HL-60/S4 (cell line): Measurements from ENCODE around the gene HIVEP2.

Experiments used
- in situ Hi-C: fragments of 300-500 bp; cut with MboI; formaldehyde crosslinking; loops from 2 replicates; pipeline ENCODE4 v1.14.3; 2022; ENCODE audit warnings: low sequenced_read_pairs

The HIVEP2 gene

DNA sequence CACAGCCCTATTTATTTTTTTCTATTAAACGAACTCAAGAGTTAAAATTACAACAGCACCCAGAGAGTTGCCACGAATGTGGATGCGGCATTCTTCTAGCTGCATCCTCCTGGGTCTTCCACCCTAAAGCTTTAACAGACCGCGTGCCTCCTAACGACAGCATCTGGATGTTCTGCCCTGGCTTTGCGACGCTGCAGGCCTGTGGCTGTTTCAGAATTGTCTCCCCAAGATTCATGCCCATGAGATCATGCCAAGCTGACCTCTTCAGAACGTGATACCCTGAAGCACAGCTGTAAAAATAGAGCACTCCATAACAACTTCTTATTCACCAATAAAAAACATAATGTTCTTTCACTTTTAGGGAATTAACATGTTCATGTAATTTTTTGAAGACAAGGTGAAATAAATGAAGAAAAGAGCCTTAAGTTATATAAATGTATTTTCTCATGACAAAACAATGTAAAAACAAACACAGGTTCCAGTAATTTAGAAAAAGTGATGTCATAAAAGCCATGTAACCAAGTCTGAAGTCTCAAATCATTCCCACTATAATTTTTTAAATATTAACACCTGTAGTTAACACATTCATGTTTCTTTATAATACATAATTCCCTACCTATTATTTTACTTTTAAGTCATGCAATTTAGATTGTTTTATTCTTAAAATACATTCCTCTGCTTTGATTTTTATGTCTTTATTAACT, 26.5 kb downstream of the HIVEP2 start:
- in situ Hi-C loops = no loop called here

DNA sequence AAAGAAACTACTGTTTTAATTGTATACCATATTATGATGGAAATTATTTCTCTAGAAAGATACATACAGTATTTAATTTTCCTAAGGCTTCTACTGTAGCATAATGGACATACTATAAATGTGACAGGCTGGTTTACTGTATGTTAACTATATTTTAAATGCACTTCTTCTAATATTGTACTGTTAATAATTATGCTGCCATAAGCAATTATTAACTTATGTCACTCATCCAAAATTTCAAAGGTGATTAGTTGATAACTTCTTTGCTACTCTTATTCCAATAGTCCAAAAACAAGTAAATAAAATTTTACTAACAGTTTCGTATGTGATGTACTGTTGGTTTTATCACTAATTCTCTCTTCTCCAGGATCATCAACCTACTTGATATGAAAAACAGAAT, 28.1 kb downstream of the HIVEP2 start:
- in situ Hi-C loops = no loop called here

DNA sequence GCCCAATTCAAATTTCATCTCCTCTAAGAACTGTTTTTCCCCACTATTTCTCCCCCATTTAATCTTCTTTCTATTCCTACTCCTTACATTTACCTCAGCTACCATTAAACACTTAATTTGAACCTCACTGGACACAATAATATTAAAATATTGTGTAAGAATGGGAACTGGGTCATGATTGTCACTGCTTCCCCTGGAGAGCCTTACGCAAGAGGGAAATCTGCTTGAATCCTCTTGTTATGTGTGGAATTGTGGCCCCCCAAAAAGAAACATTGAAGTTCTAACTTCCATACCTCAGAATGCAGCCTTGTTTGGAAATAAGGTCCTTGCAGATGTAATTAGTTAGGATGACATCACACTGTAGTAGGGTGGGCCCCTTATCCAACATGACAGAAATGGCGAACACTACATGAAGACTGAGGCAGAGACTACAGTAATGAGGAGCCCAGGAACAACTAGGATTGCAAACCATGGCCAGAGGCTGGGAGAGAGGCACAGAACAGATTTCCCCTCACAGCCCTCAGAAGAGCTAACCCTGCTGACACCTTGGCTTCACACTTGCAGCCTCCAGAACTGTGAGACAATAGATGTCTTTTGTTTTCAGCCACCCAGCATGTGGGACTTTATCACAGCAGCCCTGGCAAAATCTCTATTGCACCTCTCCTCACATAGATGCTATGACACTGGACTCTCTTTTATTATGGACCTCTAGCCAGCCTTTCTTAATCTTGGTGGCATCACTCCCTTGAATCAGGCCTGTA, 29.9 kb downstream of the HIVEP2 start:
- in situ Hi-C loops = no loop called here

DNA sequence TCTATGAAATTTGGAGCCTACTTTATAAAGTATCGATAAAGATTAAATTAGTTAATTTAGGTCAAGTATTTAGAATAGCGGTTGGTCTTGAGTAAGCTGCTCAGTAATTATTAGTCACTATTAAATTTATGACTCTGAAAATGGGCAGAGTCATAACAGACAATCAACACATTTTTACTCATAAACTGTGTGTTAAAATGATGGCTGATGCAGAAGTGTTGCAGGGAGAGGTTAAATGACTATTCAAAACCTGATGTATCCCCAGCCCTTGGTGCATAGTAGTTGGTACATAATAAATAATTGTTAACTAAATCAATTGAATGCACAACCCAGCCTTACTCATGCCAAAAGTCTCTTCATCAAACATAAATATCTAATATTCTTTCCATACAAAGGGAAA, 30.6 kb downstream of the HIVEP2 start:
- in situ Hi-C loops = no loop called here

DNA sequence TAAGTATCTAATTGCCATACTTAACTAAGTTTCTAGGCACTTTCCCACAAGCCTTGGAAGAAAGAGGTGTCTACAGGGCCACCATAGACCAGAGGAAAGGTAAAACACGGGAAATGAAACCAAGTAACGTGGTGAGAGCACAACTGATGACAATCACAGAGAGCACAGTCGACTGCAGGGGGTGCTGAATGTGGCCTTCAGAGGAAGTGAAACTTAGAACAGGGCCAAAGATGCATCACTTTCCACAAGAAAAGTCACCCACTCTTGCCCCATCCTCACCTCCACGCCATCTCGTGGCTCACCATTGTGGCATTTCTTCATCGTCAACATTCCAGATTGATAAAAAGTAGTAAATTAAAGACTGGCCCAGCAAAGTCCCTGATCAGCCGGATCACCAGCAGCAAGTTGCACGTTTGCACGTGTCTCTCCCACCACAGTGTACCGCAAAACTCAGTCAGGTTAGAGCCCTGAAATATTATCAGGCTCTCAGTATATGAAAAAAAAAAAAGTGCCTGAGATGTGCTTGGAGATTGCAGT, 31.4 kb downstream of the HIVEP2 start:
- in situ Hi-C loops = no loop called here

DNA sequence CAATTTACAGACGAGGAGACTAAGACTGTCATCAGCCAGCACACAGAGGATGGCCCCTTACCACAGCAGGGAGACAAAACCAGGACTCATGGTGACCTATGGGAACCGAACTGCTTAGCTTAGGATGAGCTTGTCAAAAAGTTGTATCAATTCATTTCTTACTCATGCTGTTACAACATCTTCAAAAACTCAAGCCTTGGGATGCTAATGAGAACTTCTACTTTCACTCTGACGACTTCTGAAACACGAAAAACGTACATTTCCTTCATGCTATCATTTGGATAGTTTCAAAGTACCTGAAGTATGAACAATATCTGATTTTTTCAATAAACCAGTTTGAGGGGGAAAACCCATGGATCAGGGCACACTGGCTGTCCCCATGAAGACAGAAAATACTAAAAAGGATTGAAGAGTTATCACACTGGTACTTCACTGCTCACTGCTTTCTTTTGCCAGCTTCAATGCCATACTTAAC, 31.9 kb downstream of the HIVEP2 start:
- in situ Hi-C loops = no loop called here

DNA sequence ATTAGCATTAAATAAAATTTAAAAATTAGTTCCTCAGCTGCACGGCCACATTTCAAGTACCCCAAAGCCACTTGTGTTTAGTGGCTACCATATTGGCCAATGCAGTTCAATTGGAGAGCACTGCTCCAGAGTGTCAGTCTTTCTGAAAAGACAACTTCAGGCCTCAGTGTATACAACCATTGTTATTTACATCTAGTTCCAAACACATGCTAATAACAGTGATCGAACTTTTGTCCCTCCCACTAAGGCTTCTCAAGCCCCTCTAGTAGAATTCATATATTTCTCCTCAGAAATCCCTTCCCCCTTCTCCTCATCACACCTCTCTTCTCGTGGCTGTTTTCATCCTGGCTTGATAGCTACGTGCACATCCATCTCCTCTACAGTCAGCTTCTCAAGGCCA, 32.9 kb downstream of the HIVEP2 start:
- in situ Hi-C loops = no loop called here

DNA sequence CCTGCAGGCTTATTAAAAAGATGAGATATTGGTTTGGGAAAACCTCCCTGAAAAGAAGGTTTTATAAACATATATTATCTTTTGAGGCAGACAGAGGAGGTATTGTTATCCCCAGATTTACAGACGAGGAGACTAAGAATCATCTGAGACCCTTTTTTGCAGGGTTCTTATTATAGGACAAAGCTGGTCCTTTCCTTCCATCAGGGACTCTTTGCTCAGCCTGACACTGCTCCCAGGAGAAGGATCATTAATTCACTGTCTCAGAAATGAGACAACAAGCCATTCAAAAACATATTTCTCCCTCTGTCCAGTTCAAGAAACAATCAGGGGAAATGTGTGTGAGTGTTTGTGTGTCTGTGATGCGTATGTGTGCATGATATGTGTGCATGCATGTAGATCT, 33.5 kb downstream of the HIVEP2 start:
- in situ Hi-C loops = no loop called here

DNA sequence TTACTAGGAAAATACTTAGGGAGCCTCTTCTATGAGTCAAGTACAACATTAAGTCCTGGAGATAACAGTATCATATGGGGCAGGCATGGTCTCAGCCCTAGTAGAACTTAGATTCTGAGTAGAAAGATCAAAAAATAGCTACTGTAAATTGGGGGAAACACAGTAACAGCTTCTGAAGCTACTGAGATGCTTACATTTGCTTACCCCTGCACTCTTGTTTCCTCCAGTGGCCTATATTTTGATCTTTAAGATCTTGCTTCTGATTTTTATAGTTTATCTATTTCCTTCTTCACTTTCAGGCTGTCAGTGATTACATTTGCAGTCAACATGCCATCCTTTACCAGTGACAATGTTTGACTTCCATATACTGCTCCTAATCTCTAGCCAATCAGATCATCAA, 35.3 kb downstream of the HIVEP2 start:
- in situ Hi-C loops = no loop called here

DNA sequence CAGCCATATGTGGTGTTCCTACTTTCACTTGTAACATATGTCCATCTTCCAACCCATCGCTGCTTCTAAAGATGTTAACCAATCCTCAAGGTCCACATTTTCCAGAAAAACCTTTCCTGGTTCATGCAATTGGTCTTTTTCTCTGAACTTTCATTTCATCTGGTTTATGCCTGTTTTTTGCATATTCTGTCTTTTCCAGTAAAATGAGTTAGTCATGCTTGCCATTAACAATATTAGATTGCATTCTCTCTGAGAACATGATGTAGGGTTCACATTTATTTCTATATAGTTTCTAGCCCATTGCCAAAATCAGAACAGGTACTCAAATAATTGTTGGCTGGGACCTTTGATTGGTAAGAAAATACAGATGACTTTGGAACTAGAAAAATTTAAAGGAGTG, 36.7 kb downstream of the HIVEP2 start:
- in situ Hi-C loops = no loop called here

DNA sequence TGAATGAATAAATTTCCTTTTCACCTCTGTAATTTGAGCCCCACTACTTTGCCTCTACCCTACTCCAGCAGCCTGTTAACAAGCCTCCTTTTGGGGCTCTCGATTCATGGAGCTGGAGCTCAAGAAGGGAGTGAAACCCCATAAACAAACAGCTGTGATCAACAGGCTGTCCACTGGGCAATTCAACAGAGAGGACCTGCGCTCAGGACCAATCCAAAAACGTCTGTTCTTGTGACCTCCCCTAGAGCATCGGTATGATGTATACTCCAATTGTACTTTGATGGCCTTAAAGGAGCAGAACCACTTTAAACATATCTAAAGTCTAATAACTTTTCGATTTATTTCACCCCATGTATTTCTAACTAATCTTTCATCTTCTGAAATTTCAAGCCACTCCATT, 37.4 kb downstream of the HIVEP2 start:
- in situ Hi-C loops = no loop called here

DNA sequence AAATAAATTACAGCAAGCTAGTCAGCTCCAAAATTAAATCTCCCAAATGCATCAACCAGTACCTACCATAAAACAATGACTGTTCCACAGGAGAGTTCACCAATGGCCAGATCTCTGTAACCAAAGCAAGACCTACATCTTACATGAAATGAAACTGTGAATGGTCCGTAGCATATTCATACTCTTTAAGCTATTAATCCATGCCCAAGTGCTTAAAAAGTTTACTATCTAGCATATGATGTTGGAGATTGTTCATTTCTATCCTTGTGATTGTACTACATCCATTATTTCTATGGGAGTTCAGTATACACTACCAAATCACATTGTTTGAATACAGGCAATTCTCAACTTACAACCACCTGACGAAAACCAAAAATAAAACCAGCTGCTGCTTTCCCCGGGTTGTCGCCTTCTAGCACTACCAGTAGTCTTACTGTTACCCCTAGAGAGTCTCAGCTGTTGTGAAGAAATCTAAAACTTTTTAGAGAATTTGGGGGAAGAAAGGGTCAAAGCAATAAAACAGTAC, 38.0 kb downstream of the HIVEP2 start:
- in situ Hi-C loops = no loop called here

DNA sequence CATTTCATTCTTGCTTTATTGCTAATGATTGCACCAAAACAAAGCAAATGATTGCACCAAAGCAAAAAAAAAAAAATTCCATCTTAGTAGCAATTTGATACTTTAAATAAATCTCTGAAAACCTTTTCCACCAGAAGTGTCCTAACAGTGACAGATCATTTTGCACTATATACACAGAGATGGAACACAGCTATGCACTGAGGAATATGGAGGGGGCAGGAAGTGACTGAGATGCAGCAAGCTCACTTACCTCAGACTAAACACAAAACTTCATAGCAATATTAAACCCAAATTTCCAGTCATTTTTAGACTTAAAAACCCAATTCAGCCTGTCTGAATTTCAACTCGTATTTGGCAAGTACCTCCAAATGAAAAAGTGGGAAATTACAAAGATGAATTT, 41.2 kb downstream of the HIVEP2 start:
- in situ Hi-C loops = no loop called here

DNA sequence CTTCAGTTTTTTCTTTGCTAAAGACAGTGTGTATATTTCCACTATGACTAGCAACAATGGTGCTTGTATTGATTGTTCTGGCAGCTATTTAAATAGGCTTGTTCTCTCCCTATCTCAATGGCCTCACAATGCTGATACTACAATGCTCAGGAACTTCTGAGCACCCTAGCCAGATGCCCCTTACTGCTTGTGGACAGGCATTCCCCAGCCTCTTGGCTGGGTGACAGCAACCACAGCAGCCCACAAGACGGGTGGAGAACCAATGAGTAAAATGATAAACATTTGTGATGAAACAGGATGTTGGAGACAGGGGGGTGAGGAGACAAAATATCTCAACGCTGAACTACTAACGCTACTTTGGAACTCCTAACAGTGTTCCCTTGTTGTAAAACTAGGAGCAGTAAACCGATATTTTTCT, 42.3 kb downstream of the HIVEP2 start:
- in situ Hi-C loops = no loop called here

DNA sequence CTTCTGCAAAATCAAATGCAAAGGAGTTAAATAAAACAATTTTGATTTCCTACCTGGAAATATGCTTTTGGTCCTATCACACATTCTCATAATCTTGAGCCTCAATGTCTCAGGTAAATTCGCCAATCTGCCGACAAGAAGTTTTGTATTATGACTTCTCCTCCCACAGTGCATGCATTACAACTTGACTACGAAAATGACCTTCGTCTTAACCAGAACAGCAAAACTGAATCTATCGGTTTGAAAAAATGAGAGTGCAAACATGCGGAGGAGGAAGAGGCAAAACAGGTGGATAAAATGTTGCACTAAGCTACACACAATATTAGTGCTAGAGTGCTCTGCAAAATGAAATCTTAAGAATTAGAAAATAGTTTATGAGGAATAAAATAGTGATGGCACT, 43.4 kb downstream of the HIVEP2 start:
- in situ Hi-C loops = no loop called here

DNA sequence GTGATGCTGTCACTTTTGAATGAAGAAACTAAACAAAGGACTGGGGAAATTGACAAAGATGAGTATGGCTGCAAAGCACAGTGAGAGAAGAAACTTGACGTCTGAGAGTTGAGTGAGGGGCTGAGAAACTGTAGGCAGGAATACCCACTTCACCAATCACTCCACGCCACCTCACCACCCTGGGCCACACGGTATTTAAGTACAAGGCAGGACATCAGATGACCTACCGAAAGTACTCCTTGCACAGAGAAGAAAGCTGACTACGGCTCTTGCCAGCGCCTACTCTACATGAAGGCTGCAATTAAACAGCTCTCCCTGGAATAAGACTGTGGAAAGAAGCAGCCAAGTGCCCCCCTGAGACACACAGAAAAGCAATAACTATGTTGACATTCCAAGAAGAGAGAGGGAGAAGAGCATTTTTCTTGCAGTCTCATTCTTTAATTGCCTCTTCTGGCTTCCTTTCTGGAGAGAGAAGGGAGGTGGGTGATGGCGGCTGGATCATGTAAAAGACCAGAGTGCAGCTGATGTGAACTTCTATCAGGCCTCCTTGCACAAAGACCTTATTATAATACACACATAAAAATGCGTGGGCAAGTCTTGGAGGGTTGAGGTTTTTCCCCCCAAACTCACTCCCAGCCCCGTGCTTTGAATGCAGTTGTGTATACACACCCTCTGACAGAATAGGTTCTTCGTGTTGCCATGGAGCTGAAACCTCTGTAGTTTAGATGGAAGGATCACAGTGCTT, 44.6 kb downstream of the HIVEP2 start:
- in situ Hi-C loops = no loop called here

DNA sequence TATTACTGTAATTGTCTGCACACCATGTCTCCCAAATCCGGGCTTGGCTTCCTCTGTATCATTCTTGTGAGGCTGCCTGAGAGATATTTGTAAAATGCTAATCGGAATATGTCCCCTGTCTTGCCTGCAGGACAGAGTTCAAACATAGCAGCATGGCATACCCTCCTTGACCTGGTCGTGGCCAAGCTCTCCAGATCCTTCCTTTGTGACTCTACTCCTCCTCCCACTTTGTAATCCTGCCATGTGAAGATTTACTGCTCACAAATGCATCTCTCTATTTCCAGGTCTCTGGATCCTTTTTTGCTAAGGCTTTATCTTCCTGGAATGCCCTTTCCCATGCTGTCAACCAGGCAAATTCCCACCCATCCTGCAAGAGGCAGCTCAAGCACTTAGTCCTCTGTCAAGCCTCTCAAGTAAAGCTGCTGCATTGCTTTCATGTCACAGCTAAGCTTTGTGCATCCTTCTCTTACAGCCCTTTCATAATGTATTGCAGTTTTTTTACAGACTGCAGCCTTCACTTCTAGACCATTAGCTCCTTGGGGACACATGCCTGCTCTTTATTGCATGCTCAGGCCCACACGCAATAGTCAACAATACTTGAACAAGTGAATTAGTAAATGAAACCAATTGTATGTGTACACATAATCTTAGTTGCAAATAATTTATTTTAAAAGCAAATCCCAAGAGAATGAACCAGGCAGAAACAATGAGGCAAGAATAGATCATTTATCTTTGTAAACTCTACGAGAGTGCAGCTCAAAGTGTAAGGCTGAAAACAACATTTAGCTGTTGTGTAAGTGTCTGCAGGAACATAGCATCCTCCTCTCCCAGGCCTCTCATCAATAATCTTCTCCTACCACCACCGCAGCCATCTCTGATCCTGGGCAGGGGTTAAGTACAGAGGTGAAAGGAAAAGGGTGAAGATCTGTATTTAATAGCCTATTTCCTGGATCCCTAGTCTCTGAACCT, 45.8 kb downstream of the HIVEP2 start:
- in situ Hi-C loops = no loop called here

DNA sequence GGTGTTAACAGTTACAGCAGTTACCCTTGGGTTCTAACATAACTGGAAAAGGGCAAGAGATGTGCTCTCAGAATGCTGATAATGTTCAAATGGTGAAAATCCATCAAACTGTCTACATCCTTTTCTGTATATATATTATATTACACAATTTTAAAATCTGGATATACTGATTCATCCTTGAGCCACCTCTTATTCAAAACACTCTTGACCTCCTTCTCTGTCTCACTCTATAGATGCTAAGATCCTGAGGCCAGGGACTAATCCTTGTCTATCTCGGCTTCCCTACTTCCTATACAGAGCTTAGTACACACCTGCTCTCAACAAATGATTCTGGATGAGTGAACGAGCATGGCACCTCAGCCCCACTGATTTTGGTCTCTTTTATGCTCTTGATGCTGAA, 47.3 kb downstream of the HIVEP2 start:
- in situ Hi-C loops = no loop called here

DNA sequence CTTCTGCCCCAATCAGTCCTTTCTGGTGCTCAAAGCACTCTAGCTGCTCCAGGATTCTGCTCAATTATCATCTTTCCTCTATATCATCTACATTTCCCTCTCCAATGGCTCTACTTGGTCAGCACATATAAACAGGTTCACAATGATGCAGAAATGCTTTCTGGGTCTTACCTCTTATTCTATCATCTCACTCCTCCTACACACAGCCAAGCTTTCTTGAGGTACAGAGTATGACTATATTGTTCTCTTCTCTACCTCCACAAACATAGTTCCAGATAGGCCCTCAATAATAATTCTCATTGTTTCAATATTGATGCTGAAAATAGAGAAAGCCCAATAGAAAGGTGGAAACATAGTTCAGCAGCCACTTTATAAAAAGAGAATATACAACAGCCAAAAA, 48.2 kb downstream of the HIVEP2 start:
- in situ Hi-C loops = no loop called here

DNA sequence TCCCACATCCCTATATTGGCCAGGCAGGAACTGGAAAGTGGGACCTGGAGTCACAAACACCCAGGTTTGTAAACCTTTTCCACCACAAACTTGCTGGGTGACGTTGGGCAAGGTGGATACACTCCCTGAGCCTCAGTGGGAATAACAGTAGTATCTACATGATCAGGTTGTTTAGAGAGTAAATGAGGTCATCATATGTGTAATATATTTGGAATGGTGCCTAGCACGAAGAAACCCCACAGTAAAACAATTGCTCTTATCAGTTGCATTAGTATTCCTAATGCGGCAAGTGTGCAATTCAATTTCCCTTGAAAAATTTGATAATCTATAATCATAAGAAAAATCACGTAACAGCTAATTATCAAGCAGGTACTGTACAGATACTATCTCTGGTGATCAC, 51.9 kb downstream of the HIVEP2 start:
- in situ Hi-C loops = no loop called here
